Memory B cell (primary cell): Measurements from ENCODE around the gene SIN3B.
"Not testable (repeated sequence)": the region's sequence is repeated elsewhere in the genome, so short reads cannot be mapped to it uniquely, and the experiment has no call there.

ENCODE experiments used
- ATAC-seq: fragments of 150-1000 bp; cut with Tn5 transposase; 2 replicates; pipeline ENCODE4 v1.10.0; 2021; ENCODE audit warnings: low read depth, mild to moderate bottlenecking, moderate library complexity
- DNase-seq, 2 donors: peaks; one replicate each; pipeline ENCODE4 v3.0.0; 2022; ENCODE audit warnings: low spot score in 2 of 2
- H3K27ac Mint-ChIP-seq: one replicate; pipeline ENCODE4 v1.8.0; 2022; ENCODE audit warnings: mild to moderate bottlenecking, moderate library complexity, mixed read lengths
- H3K27me3 Mint-ChIP-seq: one replicate; pipeline ENCODE4 v1.8.0; 2022; ENCODE audit warnings: mixed read lengths
- H3K36me3 Mint-ChIP-seq: one replicate; pipeline ENCODE4 v1.8.0; 2022; ENCODE audit warnings: mild to moderate bottlenecking, mixed read lengths
- H3K4me1 Mint-ChIP-seq: one replicate; pipeline ENCODE4 v1.8.0; 2022; ENCODE audit warnings: mixed read lengths
- H3K4me3 Mint-ChIP-seq: one replicate; pipeline ENCODE4 v1.8.0; 2022; ENCODE audit warnings: mild to moderate bottlenecking, moderate library complexity, mixed read lengths
- H3K9me3 Mint-ChIP-seq: one replicate; pipeline ENCODE4 v1.8.0; 2022; ENCODE audit warnings: mixed read lengths

The SIN3B gene, protein sequence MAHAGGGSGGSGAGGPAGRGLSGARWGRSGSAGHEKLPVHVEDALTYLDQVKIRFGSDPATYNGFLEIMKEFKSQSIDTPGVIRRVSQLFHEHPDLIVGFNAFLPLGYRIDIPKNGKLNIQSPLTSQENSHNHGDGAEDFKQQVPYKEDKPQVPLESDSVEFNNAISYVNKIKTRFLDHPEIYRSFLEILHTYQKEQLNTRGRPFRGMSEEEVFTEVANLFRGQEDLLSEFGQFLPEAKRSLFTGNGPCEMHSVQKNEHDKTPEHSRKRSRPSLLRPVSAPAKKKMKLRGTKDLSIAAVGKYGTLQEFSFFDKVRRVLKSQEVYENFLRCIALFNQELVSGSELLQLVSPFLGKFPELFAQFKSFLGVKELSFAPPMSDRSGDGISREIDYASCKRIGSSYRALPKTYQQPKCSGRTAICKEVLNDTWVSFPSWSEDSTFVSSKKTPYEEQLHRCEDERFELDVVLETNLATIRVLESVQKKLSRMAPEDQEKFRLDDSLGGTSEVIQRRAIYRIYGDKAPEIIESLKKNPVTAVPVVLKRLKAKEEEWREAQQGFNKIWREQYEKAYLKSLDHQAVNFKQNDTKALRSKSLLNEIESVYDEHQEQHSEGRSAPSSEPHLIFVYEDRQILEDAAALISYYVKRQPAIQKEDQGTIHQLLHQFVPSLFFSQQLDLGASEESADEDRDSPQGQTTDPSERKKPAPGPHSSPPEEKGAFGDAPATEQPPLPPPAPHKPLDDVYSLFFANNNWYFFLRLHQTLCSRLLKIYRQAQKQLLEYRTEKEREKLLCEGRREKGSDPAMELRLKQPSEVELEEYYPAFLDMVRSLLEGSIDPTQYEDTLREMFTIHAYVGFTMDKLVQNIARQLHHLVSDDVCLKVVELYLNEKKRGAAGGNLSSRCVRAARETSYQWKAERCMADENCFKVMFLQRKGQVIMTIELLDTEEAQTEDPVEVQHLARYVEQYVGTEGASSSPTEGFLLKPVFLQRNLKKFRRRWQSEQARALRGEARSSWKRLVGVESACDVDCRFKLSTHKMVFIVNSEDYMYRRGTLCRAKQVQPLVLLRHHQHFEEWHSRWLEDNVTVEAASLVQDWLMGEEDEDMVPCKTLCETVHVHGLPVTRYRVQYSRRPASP

DNA sequence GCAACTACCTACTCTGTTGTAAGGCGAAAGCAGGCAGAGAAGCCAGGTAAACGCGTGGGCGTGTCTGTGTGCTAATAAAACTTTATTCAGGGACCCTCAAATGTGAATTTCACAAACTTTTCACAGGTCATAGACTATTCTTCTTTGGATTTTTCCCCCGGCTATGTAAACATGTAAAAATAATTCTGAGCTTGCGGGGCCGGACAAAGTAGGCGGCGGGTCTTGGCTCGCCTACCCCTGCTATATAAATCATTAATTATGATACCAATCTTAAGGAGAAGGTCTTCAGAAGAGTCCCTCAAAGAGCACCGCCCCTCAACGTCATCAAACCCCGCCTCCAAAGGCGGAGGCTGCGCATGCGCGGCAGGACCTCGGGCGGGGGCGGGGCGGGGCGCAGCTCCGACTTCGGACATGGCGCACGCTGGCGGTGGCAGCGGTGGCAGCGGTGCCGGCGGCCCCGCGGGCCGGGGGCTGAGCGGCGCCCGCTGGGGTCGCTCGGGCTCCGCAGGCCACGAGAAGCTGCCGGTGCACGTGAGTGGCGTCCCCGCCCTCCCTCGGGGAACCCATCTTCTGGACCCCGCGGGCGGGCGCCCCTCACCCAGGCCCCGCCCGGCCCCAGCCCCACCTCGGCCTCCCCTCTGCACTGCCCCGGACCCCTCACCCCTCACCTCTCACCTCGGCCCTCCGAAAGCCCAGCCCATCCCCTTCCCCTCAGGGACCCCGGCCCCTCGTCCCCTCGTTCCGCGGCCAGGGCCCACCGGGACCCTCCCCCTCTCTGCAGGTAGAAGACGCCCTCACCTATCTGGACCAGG is at the start of gene SIN3B:
Gene SIN3B, plus strand, starts transcription at position 389 of the 812 bp plus-strand sequence. Its CDS starts 23 bp downstream, at position 412.
- peak; percentile 84 for ATAC-seq
- Mint-ChIP-seq H3K27me3 (peaks cover 15% of the 10 kb centered on the region), H3K36me3 (peaks cover 10% of the 10 kb centered on the region), H3K27ac (peak within 1 kb of the TSS; percentile 81), H3K4me1 (peaks cover 26% of the 10 kb centered on the region), H3K4me3 (peak within 1 kb of the TSS; percentile 82), H3K9me3 (no peaks in the 10 kb centered on the region)
- peak; percentile 92 to 95 for DNase-seq

DNA sequence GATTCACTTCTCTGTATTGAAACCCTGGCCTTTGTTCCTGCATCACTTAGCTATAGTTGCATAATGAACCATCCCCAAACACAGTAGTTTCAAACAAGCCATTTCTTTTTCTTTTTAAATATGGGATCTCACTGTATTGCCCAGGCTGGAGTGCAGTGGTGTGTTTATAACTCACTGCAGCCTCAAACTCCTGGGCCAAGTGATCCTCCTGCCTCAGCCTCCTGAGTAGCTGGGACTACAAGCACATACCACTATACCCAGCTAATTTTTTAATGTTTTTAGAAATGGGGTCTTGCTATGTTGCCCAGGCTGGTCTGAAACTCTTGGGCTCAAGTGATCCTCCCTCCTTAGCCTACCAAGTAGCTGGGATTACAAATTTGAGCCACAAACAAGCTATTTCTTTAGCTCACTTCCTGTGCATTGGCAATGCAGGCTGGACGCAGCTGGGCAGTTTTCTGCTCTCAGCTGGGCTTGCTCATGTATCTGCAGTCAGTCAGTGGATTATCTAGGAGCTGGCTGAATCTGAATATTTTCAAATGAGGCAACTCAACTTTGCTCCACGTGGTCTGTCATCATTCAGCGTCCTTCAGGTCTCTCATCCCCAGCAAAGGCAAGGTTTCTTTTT is 49.5 kb upstream of the SIN3B start:
- Mint-ChIP-seq H3K27ac (no peak overlapping the region), H3K9me3 (peaks cover 2% of the 10 kb centered on the region), H3K4me1 (no peaks in the 10 kb centered on the region), H3K36me3 (peaks cover 3% of the 10 kb centered on the region), H3K4me3 (no peak overlapping the region), H3K27me3 (peaks cover 6% of the 10 kb centered on the region)
- ATAC-seq = no peak
- no peak for DNase-seq

DNA sequence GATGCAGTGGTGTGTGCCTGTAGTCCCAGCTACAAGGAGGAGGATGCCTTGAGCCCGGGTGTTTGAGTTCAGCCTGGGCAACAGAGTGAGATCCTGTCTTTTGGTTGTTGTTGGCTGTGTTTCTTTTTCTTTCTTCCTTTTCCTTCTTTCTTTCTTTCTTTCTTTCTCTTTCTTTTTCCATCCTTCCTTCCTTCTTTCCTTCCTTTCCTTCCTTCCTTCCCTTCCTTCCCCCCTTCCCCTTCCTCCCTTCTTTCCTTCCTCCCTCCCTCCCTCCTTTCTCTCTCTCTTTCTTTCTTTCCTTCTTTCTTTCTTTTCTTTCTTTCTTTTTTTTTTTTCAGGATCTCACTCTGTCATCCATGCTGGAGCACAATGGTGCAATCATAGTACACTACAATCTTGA is 46.5 kb upstream of the SIN3B start:
- Mint-ChIP-seq H3K27ac (no peak overlapping the region), H3K4me3 (no peak overlapping the region), H3K36me3 (no peaks in the 10 kb centered on the region), H3K9me3 (no peaks in the 10 kb centered on the region), H3K27me3 (peaks cover 2% of the 10 kb centered on the region), H3K4me1 (no peaks in the 10 kb centered on the region)
- ATAC-seq = no peak
- DNase-seq = no peak

DNA sequence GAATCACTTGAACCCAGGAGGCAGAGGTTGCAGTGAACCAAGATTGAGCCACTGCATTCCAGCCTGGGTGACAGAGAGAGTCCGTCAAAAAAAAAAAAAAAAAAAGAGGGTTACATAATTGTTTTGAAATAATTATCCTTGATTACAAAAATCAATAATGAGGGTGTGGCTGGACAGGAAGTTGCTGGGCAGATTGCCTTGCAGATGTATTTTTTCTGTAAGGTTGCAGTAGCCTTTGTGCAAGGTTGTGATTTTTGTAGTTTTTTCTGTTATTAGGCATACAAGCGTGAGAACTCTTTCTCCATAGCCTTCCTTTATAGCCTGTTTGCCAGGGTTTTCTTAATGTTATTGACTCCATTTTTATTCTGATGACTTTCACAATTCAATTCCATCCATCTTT is 40.7 kb upstream of the SIN3B start:
- H3K4me3 Mint-ChIP-seq = no peak overlapping the region
- H3K4me1 Mint-ChIP-seq = no peaks in the 10 kb centered on the region

DNA sequence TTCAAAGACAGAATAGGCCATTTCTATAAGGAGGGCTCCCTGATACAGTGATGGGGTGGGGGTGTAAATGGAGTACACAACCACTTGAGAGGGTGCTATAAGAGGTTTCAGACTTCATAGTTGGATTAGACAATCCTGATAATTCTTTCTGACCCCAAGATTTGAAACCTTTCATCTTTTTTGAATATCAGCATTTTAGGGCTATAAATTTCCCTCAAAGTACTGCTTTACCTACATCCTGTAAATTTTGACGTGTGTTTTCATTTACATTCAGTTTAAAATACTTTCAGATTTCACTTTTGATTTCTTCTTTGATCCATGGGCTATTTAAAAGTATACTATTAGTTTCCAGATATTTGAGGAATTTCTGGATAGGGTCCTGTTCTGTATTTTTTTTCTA is 40.0 kb upstream of the SIN3B start:
- DNase-seq = no peak
- Mint-ChIP-seq H3K27ac (no peak overlapping the region), H3K36me3 (no peaks in the 10 kb centered on the region), H3K27me3 (peaks cover 2% of the 10 kb centered on the region), H3K4me1 (no peaks in the 10 kb centered on the region), H3K9me3 (peaks cover 3% of the 10 kb centered on the region), H3K4me3 (no peak overlapping the region)
- ATAC-seq = no peak

More for the DNA sequence above, 40.7 kb upstream of the SIN3B start:
- Mint-ChIP-seq H3K9me3 (peaks cover 3% of the 10 kb centered on the region), H3K36me3 (no peaks in the 10 kb centered on the region), H3K27me3 (peaks cover 2% of the 10 kb centered on the region), H3K27ac (no peak overlapping the region)
- no peak for ATAC-seq
- no peak for DNase-seq

DNA sequence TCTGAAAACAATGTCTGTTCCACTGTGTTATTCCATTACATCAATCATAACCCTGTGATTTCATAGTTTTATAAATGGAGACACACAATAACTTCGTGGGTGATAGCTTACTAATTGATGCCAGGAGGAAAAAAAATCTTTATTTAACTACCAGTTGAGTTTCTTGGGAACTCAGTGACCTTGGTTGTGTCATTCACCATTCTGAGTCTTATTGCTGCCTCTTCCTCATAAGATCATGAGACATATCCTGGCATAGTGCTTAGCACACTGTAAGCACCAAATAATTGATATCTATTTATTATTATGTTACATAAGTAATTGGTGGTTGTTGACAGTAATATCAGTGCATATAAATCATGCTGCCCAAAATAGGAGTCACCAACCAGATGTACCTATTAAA is 39.1 kb upstream of the SIN3B start:
- no peaks in the 10 kb centered on the region for H3K4me1 Mint-ChIP-seq
- DNase-seq (no peak), ATAC-seq (no peak)
- no peak overlapping the region for H3K27ac Mint-ChIP-seq
- no peak overlapping the region for H3K4me3 Mint-ChIP-seq
- no peaks in the 10 kb centered on the region for H3K27me3 Mint-ChIP-seq
- no peaks in the 10 kb centered on the region for H3K36me3 Mint-ChIP-seq
- H3K9me3 Mint-ChIP-seq = peaks cover 3% of the 10 kb centered on the region

DNA sequence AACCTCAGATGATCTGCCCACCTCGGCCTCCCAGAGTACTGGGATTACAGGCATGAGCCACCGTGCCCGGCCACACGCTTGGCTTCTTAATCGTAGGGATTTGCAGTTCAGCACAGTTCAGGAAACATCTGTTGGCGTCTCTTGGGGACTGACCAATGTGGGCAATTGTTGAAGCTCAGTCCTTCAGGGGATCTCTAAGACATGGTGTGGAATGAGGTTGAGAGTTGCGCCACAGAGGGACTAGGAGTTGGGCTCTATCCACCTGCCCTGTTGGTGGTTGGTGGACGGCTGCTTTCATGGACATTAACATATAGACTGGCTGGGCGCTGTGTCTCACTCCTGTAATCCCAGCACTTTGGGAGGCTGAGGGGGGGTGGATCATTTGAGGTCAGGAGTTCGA is 37.3 kb upstream of the SIN3B start:
- no peak overlapping the region for H3K4me3 Mint-ChIP-seq
- H3K4me1 Mint-ChIP-seq = no peaks in the 10 kb centered on the region
- H3K9me3 Mint-ChIP-seq = peaks cover 10% of the 10 kb centered on the region
- ATAC-seq (no peak), DNase-seq (no peak)
- H3K36me3 Mint-ChIP-seq = peaks cover 7% of the 10 kb centered on the region
- peaks cover 5% of the 10 kb centered on the region for H3K27me3 Mint-ChIP-seq
- no peak overlapping the region for H3K27ac Mint-ChIP-seq

DNA sequence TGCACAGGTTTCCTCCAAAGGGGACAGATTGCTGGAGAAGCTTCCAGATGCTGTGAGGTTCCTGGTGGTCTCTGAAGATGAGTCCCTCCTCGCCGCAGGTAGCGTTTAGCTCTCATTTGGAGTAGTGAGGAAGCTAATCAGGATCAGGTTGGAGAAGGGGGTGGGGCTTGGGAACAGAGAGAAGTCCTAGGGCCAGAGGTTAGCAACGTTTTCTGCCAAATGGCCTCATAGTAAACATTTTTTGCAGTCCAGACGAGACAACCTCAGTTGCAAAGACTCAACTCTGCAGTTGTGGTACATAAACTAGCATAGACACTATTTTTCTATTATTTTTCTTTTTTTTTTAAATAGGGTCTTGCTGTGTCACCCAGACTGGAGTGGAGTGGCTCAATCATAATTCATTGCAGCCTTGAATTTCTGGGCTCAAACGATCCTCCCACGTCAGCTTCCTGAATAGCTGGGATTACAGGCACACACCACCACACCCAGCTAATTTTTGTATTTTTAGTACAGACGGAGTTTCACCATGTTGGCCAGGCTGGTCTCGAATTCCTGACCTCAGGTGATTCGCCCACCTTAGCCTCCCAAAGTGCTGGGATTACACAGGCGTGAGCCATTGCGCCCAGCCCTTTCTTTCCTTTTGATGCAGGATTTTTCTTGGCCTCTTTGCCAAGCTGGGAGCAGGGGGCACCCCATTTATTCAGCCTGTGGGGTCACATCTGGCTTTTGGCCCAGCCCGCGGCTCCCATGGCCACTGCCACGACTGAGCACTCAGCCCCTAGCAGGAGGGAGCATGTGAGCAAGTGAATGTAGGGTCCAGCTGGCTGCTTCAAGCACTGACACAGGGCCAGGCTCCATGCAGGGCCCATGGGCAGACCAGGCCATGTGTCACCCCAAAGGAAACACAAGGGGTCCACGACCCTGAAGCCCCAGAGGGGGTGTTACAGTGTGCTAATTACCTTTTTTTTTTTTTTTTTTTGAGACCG is 34.4 kb upstream of the SIN3B start:
- Mint-ChIP-seq H3K9me3 (peaks cover 7% of the 10 kb centered on the region), H3K36me3 (peaks cover 7% of the 10 kb centered on the region), H3K27me3 (peaks cover 5% of the 10 kb centered on the region), H3K4me3 (no peak overlapping the region), H3K27ac (no peak overlapping the region), H3K4me1 (no peaks in the 10 kb centered on the region)
- ATAC-seq (no peak), DNase-seq (no peak)

DNA sequence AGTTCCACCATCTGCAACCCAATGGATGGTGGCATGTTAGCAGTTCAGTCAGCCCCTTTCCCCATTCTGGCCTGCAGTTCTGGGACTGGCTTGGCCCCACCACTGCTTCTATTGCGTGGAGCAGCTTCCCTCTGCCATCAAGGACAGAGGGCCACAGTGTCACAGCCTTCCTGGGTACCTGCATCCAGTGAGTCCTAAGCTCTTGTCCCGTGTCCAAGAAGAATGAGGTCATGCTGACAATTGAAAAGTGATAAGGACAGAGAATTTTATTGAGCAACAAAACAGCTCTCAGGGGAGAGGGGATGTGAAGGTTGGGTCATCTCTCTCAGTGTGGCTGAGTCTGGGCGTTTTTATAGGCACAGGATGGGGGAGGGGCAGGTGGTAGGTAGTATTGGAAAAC is 33.5 kb upstream of the SIN3B start:
- H3K4me3 Mint-ChIP-seq = no peak overlapping the region
- H3K36me3 Mint-ChIP-seq = peaks cover 7% of the 10 kb centered on the region
- no peak overlapping the region for H3K27ac Mint-ChIP-seq
- DNase-seq (no peak), ATAC-seq (no peak)
- H3K4me1 Mint-ChIP-seq = no peaks in the 10 kb centered on the region
- H3K9me3 Mint-ChIP-seq = peaks cover 7% of the 10 kb centered on the region
- H3K27me3 Mint-ChIP-seq = peaks cover 5% of the 10 kb centered on the region

DNA sequence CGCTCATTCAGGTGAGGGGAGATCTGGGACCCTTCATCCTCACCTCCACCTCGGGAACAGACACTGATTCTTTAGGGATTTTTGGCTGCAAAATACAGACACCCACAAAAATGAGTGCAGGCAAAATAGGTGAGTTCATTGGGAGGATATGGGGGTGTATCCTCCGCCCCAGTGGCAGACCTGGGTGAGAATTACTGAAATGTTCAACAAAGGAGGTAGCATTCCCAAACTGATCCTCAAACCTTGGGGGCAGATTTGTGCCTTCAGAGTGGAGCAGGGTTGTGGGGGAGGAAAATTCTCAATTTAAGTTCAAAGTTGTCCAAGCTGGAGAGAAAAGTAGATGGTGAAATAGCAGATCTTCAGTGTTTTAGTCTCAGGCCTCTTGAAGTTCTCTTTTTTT is 31.3 kb upstream of the SIN3B start:
- no peak overlapping the region for H3K27ac Mint-ChIP-seq
- no peak for DNase-seq
- peaks cover 4% of the 10 kb centered on the region for H3K4me1 Mint-ChIP-seq
- peaks cover 7% of the 10 kb centered on the region for H3K9me3 Mint-ChIP-seq
- H3K27me3 Mint-ChIP-seq = peaks cover 5% of the 10 kb centered on the region
- peaks cover 7% of the 10 kb centered on the region for H3K36me3 Mint-ChIP-seq
- no peak for ATAC-seq
- no peak overlapping the region for H3K4me3 Mint-ChIP-seq

DNA sequence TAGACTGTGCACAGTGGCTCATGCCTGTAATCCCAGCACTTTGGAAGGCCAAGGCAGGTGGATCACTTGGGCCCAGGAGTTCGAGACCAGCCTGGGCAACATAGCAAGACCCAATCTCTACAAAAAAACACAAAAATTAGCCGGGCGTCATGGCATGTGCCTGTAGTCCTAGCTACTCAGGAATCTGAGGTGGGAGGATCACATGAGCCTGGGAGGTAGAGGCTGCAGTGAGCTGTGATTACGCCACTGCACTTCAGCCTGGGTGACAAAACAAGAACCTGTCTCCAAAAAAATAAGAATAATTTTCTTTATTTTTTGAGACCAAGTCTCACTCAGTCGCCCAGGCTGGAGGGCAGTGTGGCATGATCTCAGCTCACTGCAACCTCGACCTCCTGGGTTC is 30.9 kb upstream of the SIN3B start:
- not testable (repeated sequence) for H3K4me3 Mint-ChIP-seq, H3K36me3 Mint-ChIP-seq, DNase-seq, ATAC-seq, H3K9me3 Mint-ChIP-seq, H3K27ac Mint-ChIP-seq, H3K4me1 Mint-ChIP-seq, H3K27me3 Mint-ChIP-seq

DNA sequence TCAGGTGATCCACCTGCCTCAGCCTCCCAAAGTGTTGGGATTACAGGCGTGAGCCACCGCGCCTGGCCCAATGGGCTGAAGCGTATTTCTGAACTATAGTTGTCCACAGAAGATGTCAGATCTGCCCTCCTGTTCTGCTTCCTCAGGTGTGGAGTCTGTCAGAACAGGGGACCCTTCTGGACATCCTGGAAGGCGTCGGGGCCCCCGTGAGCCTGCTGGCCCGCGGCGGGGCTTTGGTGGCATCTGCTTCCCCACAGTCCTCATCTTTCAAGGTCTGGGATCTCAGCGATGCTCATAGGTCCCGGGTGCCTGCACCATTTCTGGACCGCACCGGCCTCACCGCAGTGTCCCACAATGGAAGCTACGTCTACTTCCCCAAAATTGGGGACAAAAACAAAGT is 29.5 kb upstream of the SIN3B start:
- Mint-ChIP-seq H3K36me3 (peaks cover 11% of the 10 kb centered on the region), H3K4me1 (peaks cover 4% of the 10 kb centered on the region), H3K27ac (no peak overlapping the region), H3K4me3 (no peak overlapping the region), H3K9me3 (peaks cover 7% of the 10 kb centered on the region), H3K27me3 (peaks cover 5% of the 10 kb centered on the region)
- ATAC-seq (no peak), DNase-seq (no peak)
